VCaP (cell line): ENCODE measurements around the gene GNPTG.

ENCODE experiments used
- H3K27ac ChIP-seq: fragments of 450-650 bp; 2 replicates; pipeline ENCODE4 v1.5.1; 2017
- CTCF ChIP-seq: fragments of 450-650 bp; conservative IDR thresholded peaks from 2 replicates; pipeline ENCODE4 v1.5.1; 2017; ENCODE audit warnings: mild to moderate bottlenecking, moderate library complexity

Gene GNPTG

DNA sequence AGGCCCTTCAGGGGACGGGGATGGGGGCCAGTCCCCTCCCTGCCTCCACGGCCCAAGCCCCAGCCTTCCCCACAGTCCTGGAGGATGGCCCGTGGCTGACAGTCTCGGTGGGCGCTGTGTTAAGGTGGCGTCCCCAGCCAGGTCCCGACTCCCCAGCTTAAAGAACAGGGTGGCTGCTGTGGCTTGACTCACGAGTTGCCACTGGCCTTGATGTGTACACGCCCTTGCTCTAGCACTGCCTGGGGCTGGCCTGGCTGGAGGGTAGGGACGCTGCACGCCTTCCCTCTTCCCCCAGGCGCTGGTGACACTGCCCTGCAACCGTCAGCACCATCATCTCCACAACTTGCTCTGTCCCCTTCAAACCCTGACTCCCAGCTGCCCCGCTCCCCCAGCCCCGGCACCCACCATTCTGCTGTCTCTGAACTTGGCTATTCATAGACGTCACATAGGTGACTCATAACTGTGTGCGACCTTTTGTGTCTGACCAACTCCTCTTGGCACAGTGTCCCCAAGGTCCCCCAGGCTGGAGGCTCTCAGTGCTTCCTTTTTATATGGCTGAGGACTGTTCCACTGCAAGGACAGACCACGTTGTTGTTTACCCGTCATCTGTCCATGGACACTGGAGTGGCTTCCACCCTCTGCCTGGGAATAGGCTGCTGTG, 6.3 kb downstream of the GNPTG start:
- no peak overlapping the region for H3K27ac ChIP-seq
- no peak for TF ChIP-seq CTCF

DNA sequence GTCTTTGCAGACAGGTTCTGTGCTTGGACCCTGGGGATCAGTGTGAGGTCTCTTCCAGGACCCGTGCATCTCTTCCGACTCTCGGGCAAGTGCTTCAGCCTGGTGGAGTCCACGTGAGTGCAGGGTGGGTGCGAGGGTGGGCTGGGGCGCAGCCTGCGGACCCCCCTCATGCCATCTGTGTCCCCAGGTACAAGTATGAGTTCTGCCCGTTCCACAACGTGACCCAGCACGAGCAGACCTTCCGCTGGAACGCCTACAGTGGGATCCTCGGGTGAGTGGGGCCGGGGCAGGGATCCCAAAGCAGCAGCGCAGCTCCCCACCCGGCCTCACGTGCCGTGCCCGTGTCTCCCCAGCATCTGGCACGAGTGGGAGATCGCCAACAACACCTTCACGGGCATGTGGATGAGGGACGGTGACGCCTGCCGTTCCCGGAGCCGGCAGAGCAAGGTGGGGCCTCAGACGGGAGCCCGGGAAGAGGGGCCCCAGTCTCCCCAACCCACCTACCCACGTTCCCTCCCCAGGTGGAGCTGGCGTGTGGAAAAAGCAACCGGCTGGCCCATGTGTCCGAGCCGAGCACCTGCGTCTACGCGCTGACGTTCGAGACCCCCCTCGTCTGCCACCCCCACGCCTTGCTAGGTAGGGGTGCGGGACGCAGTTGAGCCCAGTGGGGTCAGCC, 10.1 kb downstream of the GNPTG start:
- H3K27ac ChIP-seq: no peak overlapping the region
- TF ChIP-seq CTCF: no peak

DNA sequence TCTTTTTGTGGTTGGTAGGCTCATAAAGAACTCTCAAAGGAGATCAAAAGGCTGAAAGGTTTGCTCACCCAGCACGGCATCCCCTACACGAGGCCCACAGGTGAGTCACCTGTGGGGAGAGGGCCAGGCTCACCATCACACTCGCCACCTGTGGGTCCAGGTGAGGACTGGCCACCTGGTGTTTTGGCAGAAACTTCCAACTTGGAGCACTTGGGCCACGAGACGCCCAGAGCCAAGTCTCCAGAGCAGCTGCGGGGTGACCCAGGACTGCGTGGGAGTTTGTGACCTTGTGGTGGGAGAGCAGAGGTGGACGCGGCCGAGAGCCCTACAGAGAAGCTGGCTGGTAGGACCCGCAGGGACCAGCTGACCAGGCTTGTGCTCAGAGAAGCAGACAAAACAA, 11.1 kb downstream of the GNPTG start:
- TF ChIP-seq CTCF: no peak
- H3K27ac ChIP-seq: no peak overlapping the region

DNA sequence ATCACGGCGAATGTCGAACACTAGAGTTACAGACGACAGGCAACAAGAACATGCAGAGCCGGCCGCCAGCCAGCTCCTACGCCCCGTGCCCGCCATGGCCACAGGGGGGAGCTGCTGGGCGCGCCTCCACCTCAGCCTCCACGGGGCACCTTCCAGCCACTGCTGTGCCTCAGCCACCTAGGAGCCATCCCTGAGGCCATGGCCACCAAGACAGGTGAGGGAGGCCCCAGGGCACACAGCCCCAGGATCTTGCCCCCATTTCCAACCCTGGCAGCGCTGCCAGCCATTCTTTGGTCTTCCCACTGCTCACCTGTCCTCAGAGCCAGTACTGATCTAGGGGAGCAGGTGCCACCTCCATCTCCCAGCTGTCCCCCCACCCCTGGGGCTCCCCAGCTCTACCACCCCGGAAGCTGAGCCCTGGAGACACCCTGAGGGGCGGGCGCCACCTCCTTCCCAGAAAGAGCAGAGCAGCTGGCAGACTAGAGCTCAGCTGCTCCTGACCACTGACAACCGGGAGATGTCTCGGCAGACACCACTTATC, 11.8 kb downstream of the GNPTG start:
- no peak overlapping the region for H3K27ac ChIP-seq
- TF ChIP-seq CTCF: peak; percentile 89

GRCh38 chr16:1364510-1364909, 12.8 kb downstream of the GNPTG start:
- no peak for TF ChIP-seq CTCF
- H3K27ac ChIP-seq: no peak overlapping the region

DNA sequence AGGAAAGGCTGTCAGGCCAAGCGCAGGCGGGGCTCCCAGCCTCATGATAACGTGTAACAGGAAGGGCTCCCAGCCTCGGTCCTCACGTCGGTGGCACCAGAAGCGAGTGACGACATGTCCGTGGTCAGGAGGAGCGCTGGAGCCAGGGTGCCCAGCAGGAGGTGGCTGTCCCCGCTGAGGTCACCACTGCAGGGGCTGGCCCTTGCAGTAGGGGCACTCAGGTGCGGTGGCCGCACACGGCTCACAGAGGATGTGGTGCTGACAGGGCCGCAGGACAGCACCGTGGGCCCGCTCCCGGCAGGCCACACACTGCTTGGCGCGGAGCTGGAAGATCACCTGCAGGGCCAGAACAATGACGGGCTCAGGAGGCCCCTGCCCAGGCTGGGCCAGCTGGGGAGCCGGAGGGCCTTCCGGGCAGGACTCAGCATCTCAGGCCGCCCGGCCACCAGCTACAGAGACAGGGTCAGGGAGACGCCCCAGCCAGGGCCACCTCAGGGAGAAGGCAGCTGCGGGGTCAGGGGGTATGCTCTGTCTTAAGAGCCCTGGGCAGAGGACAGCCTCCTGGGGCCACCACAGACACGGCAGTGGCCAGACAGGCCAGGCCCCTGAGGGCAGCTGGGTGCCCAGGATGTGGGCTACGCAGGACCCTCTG, 14.5 kb downstream of the GNPTG start:
- H3K27ac ChIP-seq: no peak overlapping the region
- no peak for TF ChIP-seq CTCF

GRCh38 chr16:1366712-1367299, 15.1 kb downstream of the GNPTG start:
- no peak for TF ChIP-seq CTCF
- no peak overlapping the region for H3K27ac ChIP-seq
